Measurements from ENCODE around the gene HMGCL.

- TF ChIP-seq CTCF (IDR thresholded peaks at IDR 0.05; ENCODE audit: low read length) (no peak), EZH2phosphoT487 (IDR thresholded peaks at IDR 0.05; ENCODE audit: low read length) (no peak), EZH2 (optimal IDR thresholded peaks at IDR 0.05; ENCODE audit: low read depth, low read length) (no peak)
These were observed 12.7 kb upstream of the HMGCL start for GRCh38 chr1:23837908-23838307.

Data from MM.1S (cell line).